HUES48 (cell line): ENCODE data around the gene CMC2.

Source experiments
- H3K27ac ChIP-seq: one replicate; pipeline ENCODE4 v1.7.0; 2013; ENCODE audit warnings: low read depth, low read length, inconsistent platforms
- H3K27me3 ChIP-seq: 2 replicates; pipeline ENCODE4 v1.6.1; 2013; ENCODE audit warnings: mild to moderate bottlenecking, low read length; ENCODE audit not compliant: control insufficient read depth, insufficient read depth
- H3K36me3 ChIP-seq: 2 replicates; pipeline ENCODE4 v1.6.1; 2013; ENCODE audit warnings: low read length; ENCODE audit not compliant: control insufficient read depth, insufficient read depth
- H3K4me1 ChIP-seq: 2 replicates; pipeline ENCODE4 v1.6.1; 2013; ENCODE audit warnings: mild to moderate bottlenecking, low read length; ENCODE audit not compliant: control insufficient read depth, insufficient read depth
- H3K4me3 ChIP-seq: 2 replicates; pipeline ENCODE4 v1.5.1; 2013; ENCODE audit warnings: mild to moderate bottlenecking, low read depth, low read length
- H3K9ac ChIP-seq: 2 replicates; pipeline ENCODE4 v1.6.1; 2013; ENCODE audit warnings: mild to moderate bottlenecking, low read depth, low read length, moderate library complexity
- H3K9me3 ChIP-seq: 2 replicates; pipeline ENCODE4 v1.6.1; 2013; ENCODE audit warnings: low read length; ENCODE audit not compliant: control insufficient read depth, insufficient read depth

The CMC2 gene

DNA sequence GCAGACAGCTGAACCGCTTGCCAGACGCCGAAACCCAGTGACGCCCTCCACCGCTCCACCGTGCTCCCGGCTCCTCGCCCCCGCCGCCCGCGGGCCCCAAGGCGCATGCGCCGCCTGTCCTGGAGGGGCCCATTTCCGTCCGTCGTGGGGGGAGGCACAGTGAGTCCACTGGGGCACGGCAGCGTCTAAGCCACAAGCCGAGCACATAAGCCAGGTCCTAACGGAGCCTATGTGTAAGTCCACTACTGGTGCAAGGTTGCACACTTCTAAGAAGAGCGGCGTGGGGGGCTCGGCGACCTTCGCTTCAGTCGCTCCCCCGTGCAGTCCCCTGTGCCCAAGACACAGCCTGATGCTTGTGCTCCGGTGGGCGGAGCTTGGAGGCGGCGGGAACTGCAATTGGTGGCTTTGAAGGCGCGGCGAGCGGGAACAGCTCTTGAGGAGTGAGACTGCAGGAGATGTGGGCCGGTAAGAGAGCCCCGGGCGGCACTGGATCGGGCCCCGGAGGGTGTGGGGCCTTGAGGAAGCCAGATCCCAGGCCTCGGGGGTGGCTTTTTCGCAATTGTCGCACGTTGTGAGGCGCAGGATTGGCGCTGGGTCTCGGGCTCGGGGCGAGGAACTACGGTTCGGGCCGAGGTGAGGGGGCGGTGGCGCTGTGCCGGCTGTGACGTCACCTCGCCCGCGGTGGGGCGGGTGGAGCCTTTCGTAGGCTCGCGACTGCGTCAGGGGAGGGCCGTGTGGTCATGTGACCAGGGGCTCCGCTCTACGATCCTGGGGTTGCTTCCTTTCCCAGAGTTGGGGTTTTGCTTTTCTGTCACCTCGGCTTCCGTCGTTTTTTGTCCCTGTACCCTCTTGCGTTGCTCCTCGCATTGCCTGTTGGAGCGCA, at the start of gene CMC2, which contains the start of gene CENPN:
Gene CMC2, minus strand, starts transcription at position 73 of the 883 bp plus-strand sequence. CDS start 9,491 bp downstream, outside the sequence.
Gene CENPN, plus strand, starts transcription at position 402 of the 883 bp plus-strand sequence. CDS start 4,726 bp downstream, outside the sequence.
- Histone ChIP-seq H3K36me3 (peaks cover 17% of the 10 kb centered on the region), H3K9me3 (no peaks in the 10 kb centered on the region), H3K9ac (peak within 1 kb of the TSS; percentile 99), H3K4me3 (peak within 1 kb of the TSS; percentile 81), H3K4me1 (peaks cover 14% of the 10 kb centered on the region; the same call in 1 of the 2 replicates), H3K27me3 (no peaks in the 10 kb centered on the region), H3K27ac (peak within 1 kb of the TSS; percentile 98)

DNA sequence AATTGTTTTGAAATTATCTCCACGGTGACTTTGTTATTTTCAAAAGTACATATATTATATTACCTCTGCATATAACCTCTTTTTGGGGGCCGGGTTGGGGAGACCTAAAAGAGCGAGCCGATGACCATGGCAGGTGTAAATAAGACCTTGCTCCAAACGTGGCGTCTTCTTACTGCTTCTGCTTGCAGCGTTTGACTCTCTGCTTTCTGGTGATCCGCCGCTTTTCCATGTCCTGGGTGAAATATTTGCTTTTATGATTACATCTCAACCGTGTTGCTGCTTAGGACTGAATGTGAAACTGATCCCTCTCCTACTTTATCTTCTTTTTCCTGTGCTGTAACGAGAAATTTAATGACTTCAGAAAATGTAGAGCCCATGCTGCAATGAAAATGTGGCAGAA, 47.1 kb upstream of the CMC2 start:
- no peaks in the 10 kb centered on the region for H3K9me3 ChIP-seq
- H3K9ac ChIP-seq, result no peak overlapping the region
- H3K36me3 ChIP-seq, result no peaks in the 10 kb centered on the region
- H3K4me1 ChIP-seq, result no peaks in the 10 kb centered on the region
- H3K27me3 ChIP-seq, result no peaks in the 10 kb centered on the region
- H3K27ac ChIP-seq, result no peak overlapping the region
- no peak overlapping the region for H3K4me3 ChIP-seq

DNA sequence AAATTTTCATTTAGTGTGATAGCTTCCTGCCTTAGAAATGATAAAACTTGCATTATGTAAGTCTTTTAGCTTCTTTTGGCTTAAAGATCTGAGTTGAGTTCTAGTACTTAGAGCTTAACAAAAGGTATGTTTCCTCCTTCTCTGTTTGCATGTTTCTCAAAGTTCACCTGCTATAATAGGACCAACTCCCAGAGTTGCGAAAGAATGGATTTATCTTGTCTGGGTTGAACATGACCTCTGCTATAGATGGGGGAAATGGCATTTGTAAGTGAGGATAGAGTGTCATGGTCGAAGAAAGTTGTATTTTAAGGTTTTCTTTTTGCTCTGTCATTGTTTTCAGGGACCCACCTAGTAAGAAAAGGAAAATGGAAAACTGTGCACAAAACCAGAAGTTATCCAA, 36.1 kb upstream of the CMC2 start:
- Histone ChIP-seq H3K9me3 (no peaks in the 10 kb centered on the region), H3K4me1 (no peaks in the 10 kb centered on the region), H3K4me3 (no peak overlapping the region), H3K27me3 (no peaks in the 10 kb centered on the region), H3K27ac (no peak overlapping the region), H3K9ac (no peak overlapping the region), H3K36me3 (peaks cover 83% of the 10 kb centered on the region)

DNA sequence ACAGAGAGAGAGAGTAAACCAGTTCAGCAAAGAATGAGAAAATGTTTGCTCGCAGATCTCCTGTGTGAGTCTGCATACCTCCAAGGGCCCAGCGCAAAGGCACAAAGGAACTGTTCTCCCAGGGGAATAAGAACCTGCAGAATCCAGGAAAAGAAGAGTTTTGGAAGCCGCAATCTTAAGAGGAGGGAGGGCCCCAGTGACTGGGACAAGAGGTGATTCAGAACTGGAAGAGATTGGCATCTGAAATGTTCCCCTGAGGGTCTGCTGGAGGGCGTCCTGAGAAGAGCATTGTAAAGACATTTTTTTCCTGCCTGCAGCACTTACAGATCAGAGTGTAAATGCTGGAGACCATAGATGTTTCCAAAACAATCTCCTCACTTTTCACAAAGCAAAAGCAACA, 35.0 kb upstream of the CMC2 start:
- Histone ChIP-seq H3K27me3 (no peaks in the 10 kb centered on the region), H3K4me3 (no peak overlapping the region), H3K4me1 (0 out of 2 replicates have a peak, but pooled peaks cover 7% of the 10 kb centered on the region), H3K27ac (no peak overlapping the region), H3K9ac (no peak overlapping the region), H3K36me3 (peaks cover 85% of the 10 kb centered on the region), H3K9me3 (no peaks in the 10 kb centered on the region)

DNA sequence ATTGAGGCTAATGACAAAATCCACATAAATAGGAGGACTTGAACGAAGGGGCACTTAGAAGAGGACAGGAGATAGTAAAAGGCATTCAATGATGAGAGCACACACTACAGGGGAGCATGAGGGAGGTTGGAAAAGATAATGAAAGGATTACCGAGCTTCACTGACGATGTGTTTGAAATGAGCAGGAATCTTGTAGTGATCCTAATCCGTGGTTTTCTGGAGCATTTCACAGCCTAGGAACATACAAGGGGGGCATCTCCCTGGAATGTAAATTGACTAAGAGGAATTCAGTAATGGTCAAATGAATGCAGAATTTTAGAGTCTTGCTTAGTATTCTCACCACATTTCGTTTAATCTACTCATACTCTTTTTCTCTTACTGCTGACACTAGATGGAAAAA, 34.2 kb upstream of the CMC2 start:
- Histone ChIP-seq H3K9ac (no peak overlapping the region), H3K36me3 (peaks cover 79% of the 10 kb centered on the region), H3K4me1 (0 out of 2 replicates have a peak, but pooled peaks cover 9% of the 10 kb centered on the region), H3K4me3 (no peak overlapping the region), H3K27me3 (no peaks in the 10 kb centered on the region), H3K9me3 (no peaks in the 10 kb centered on the region), H3K27ac (no peak overlapping the region)

DNA sequence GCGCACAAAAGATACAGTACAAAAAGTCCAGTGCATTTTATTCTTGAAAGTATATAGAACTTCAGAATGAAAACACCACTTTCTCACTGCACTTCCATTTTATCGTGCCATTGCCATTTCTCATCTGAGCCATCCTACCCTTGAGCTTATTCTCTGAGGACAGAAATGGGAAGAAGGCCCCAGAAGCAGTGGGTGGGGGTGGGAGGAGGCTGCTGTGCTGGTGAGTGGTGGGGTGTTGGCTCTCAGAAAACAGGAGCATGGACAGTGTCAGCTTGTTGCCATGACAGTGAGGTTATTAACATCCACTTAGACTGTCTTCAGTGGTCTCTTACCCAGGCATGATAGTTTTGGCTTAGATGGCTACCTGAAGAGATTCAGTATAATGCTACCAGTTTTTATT, 33.4 kb upstream of the CMC2 start:
- no peaks in the 10 kb centered on the region for H3K27me3 ChIP-seq
- H3K9ac ChIP-seq, result no peak overlapping the region
- no peak overlapping the region for H3K4me3 ChIP-seq
- no peaks in the 10 kb centered on the region for H3K9me3 ChIP-seq
- no peak overlapping the region for H3K27ac ChIP-seq
- H3K36me3 ChIP-seq, result peaks cover 72% of the 10 kb centered on the region
- H3K4me1 ChIP-seq, result 0 out of 2 replicates have a peak, but pooled peaks cover 9% of the 10 kb centered on the region

DNA sequence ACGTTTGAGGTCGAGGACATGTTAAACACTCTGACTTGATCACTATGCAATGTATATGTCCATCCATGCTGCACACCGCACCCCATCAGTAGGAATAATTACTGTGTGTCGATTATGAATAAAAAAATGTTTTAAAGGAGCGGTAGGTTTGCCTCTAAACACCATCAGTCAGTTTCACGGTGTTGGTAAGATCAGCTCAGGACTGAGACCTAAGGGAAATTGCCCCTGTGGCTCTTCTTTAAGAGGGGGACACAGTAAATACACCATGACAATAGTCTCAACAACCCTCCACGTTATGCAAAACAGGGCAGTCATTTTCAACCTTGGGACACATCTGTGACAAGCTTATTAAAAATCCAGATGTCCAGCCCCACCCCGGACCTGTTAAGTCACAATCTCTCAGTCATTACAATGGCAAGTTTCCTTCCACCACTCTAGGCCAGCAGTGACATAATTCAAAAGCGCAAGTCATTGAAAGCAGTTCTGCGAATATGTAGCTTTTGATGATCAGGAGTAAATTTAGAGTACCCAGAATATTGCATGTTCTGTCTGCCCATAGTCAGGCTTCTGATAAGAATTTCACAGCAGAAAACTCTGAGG, 30.2 kb upstream of the CMC2 start:
- Histone ChIP-seq H3K27ac (no peak overlapping the region), H3K9ac (peak overlapping the region; percentile 90), H3K4me3 (peak overlapping the region; percentile 93), H3K36me3 (peaks cover 39% of the 10 kb centered on the region), H3K4me1 (0 out of 2 replicates have a peak, but pooled peaks cover 9% of the 10 kb centered on the region), H3K27me3 (no peaks in the 10 kb centered on the region), H3K9me3 (no peaks in the 10 kb centered on the region)

DNA sequence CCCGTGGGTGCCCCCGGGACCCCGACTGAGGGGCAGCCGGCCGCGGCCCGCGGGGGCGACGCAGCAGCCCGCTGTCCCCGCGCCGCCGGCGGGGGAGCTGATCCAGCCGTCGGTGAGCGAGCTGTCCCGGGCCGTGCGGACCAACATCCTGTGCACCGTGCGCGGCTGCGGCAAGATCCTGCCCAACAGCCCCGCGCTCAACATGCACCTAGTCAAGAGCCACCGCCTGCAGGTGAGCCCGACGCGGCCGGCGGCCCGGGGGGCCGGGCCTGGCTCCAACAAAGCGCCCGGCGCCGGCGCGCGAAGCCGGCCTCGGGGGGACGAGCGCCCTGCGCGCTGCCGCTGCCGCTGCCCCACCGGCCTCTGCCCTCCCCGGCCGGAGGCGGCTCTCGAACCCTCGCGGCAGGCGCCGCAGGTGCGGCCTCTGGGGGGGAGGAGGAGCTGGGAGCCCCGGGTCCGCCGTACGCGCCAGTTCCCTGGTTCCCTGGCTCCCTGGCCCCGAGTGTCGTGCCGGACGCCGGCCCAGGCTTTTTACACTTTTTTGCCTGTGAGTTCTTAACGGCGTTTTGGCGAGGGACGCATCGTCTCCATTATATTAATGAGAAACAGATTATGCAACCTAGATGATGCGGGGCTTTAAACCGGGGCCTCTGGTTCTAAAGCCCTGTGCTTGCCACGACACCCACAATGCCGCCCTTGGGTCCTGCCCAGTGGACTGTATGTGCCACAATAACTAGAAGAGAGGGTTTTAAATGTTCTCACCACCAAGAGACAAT, 29.5 kb upstream of the CMC2 start:
- Histone ChIP-seq H3K27ac (peak overlapping the region; percentile 69), H3K4me3 (peak overlapping the region; percentile 93), H3K36me3 (peaks cover 32% of the 10 kb centered on the region), H3K27me3 (no peaks in the 10 kb centered on the region), H3K9me3 (no peaks in the 10 kb centered on the region), H3K4me1 (0 out of 2 replicates have a peak, but pooled peaks cover 9% of the 10 kb centered on the region), H3K9ac (peak overlapping the region; percentile 90)

DNA sequence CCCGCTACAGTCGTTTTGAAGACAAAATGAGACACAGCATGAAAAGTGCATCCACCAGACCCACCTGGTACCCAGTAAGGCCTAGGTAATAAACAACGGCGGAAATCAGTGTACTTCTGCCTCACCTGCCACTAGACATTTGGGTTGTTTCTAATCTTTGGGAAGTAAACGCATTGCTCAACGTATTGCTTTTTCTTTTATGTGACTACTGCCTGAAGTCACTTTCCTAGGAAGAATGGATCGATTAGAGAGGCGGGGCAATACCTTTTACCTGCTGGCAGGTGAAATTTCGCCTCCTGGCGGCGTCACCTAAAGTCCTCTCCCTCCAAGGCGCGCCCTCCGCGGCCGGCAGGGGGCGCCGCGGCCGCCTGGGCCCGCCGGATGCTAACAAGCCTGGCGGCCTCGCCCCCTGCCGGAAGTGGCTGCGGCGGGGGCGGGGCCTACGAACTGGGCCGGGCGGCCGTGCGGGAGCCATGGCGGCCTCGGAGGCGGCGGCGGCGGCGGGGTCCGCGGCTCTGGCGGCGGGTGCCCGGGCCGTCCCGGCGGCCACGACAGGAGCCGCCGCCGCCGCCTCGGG, 28.8 kb upstream of the CMC2 start, which contains the start of gene ATMIN:
Gene ATMIN, plus strand, starts transcription at position 445 of the 577 bp plus-strand sequence. Its CDS starts 29 bp downstream, at position 474.
- H3K9ac ChIP-seq, result peak within 1 kb of the TSS; percentile 90
- no peaks in the 10 kb centered on the region for H3K9me3 ChIP-seq
- 0 out of 2 replicates have a peak, but pooled peaks cover 9% of the 10 kb centered on the region for H3K4me1 ChIP-seq
- H3K27me3 ChIP-seq, result no peaks in the 10 kb centered on the region
- peaks cover 26% of the 10 kb centered on the region for H3K36me3 ChIP-seq
- H3K27ac ChIP-seq, result peak within 1 kb of the TSS; percentile 69
- peak within 1 kb of the TSS; percentile 93 for H3K4me3 ChIP-seq

DNA sequence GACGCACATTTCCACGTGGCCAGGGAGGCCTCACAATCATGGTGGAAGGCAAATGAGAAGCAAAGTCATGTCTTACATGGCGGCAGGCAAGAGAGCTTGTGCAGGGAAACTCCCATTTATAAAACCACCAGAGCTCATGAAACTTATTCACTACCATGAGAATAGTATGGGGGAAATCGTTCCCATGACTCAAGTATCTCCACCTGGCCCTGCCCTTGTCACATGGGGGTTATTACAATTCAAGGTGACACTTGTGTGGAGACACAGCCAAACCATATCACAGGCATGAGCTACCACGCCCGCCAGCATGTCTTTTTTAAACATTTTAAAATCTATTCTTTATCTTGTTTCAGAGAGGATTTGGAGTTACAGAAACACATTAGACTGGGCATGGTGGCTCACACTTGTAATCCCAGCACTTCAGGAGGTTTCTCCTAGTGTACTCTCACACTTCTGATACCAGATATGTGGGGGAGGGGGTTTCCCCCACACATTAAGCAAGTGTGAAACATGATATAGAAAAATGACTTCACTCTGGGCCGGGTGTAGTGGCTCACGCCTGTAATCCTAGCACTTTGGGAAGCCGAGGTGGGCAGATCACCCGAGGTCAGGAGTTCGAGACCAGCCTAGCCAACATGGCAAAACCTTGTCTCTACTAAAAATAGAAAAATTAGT, 23.4 kb upstream of the CMC2 start:
- Histone ChIP-seq H3K27ac (no peak overlapping the region), H3K9ac (no peak overlapping the region), H3K4me1 (no peaks in the 10 kb centered on the region), H3K27me3 (no peaks in the 10 kb centered on the region), H3K9me3 (no peaks in the 10 kb centered on the region), H3K4me3 (no peak overlapping the region), H3K36me3 (peaks cover 46% of the 10 kb centered on the region)
